Nephron progenitor cell (in vitro differentiated cells): ENCODE results near the gene MYORG.

Experiments used
- DNase-seq: peaks from one replicate; pipeline ENCODE4 v3.0.0; 2021
- H3K27ac Mint-ChIP-seq: 2 replicates; pipeline ENCODE4 v1.8.0; 2021; ENCODE audit warnings: mild to moderate bottlenecking, moderate library complexity, mixed read lengths
- H3K27me3 Mint-ChIP-seq: 2 replicates; pipeline ENCODE4 v1.8.0; 2021; ENCODE audit warnings: mild to moderate bottlenecking, low read depth, mixed read lengths; ENCODE audit not compliant: poor library complexity
- H3K36me3 Mint-ChIP-seq: 2 replicates; pipeline ENCODE4 v1.8.0; 2021; ENCODE audit warnings: low read depth, mixed read lengths
- H3K4me1 Mint-ChIP-seq: 2 replicates; pipeline ENCODE4 v1.8.0; 2021; ENCODE audit warnings: mixed read lengths
- H3K4me3 Mint-ChIP-seq: 2 replicates; pipeline ENCODE4 v1.8.0; 2021; ENCODE audit warnings: mild to moderate bottlenecking, moderate library complexity, mixed read lengths
- H3K9me3 Mint-ChIP-seq: 2 replicates; pipeline ENCODE4 v1.8.0; 2021; ENCODE audit warnings: mild to moderate bottlenecking, moderate library complexity, mixed read lengths
- CTCF ChIP-seq: fragments of 200-600 bp; sonication (generic); IDR thresholded peaks from 2 replicates; pipeline ENCODE4 v1.5.0; 2021; ENCODE audit warnings: antibody characterized with exemption

MYORG gene

GRCh38 chr9:34337403-34337802 is 39.3 kb downstream of the MYORG start:
- H3K36me3 Mint-ChIP-seq, result peaks cover 6% of the 10 kb centered on the region
- no peak for DNase-seq

GRCh38 chr9:34335376-34335775 is 41.3 kb downstream of the MYORG start:
- no peaks in the 10 kb centered on the region for H3K9me3 Mint-ChIP-seq
- no peak overlapping the region for H3K4me3 Mint-ChIP-seq
- no peaks in the 10 kb centered on the region for H3K27me3 Mint-ChIP-seq
- no peak for TF ChIP-seq CTCF
- no peak for DNase-seq
- peaks cover 5% of the 10 kb centered on the region for H3K36me3 Mint-ChIP-seq
- peaks cover 36% of the 10 kb centered on the region for H3K4me1 Mint-ChIP-seq
- H3K27ac Mint-ChIP-seq, result peak overlapping the region; percentile 8

More at GRCh38 chr9:34337403-34337802, 39.3 kb downstream of the MYORG start:
- peaks cover 23% of the 10 kb centered on the region for H3K4me1 Mint-ChIP-seq
- no peak overlapping the region for H3K27ac Mint-ChIP-seq
- no peak overlapping the region for H3K4me3 Mint-ChIP-seq
- TF ChIP-seq CTCF, result no peak
- H3K9me3 Mint-ChIP-seq, result no peaks in the 10 kb centered on the region
- no peaks in the 10 kb centered on the region for H3K27me3 Mint-ChIP-seq

GRCh38 chr9:34334916-34335315 is 41.8 kb downstream of the MYORG start:
- Mint-ChIP-seq H3K4me1 (peaks cover 41% of the 10 kb centered on the region), H3K27me3 (peaks cover 2% of the 10 kb centered on the region), H3K27ac (no peak overlapping the region), H3K9me3 (no peaks in the 10 kb centered on the region), H3K4me3 (no peak overlapping the region), H3K36me3 (peaks cover under 1% of the 10 kb centered on the region)
- no peak for DNase-seq
- TF ChIP-seq CTCF, result no peak

GRCh38 chr9:34334337-34334824 is 42.3 kb downstream of the MYORG start:
- no peak for DNase-seq
- Mint-ChIP-seq H3K27ac (no peak overlapping the region), H3K36me3 (no peaks in the 10 kb centered on the region), H3K4me1 (peaks cover 45% of the 10 kb centered on the region), H3K4me3 (no peak overlapping the region), H3K27me3 (peaks cover 2% of the 10 kb centered on the region), H3K9me3 (no peaks in the 10 kb centered on the region)
- no peak for TF ChIP-seq CTCF

- Mint-ChIP-seq H3K9me3 (no peaks in the 10 kb centered on the region), H3K36me3 (no peaks in the 10 kb centered on the region), H3K4me1 (peaks cover 45% of the 10 kb centered on the region), H3K27ac (no peak overlapping the region), H3K27me3 (peaks cover 2% of the 10 kb centered on the region), H3K4me3 (no peak overlapping the region)
- DNase-seq, result no peak
- TF ChIP-seq CTCF, result no peak
These were observed 42.9 kb downstream of the MYORG start for GRCh38 chr9:34333836-34334235.
